HG02981 (cell line): ENCODE data around the gene SLC7A1.

Experiments used
- ATAC-seq: cut with Tn5 transposase; IDR thresholded peaks from one replicate; pipeline ENCODE4 v1.9.1; 2021; ENCODE audit warnings: mild to moderate bottlenecking, moderate library complexity; ENCODE audit not compliant: unreplicated experiment

The SLC7A1 gene

GRCh38 chr13:29494520-29494919 is 101.0 kb downstream of the SLC7A1 start:
- no peak for ATAC-seq

- no peak for ATAC-seq
Measured at GRCh38 chr13:29493796-29494195, 101.7 kb downstream of the SLC7A1 start.

- no peak for ATAC-seq
Measured at GRCh38 chr13:29491248-29491647, 104.2 kb downstream of the SLC7A1 start.

- ATAC-seq = no peak
Measured at GRCh38 chr13:29490561-29490885, 105.0 kb downstream of the SLC7A1 start.

GRCh38 chr13:29489650-29490560 is 105.6 kb downstream of the SLC7A1 start:
- no peak for ATAC-seq

GRCh38 chr13:29487466-29488454 is 107.7 kb downstream of the SLC7A1 start:
- ATAC-seq = no peak

- no peak for ATAC-seq
Measured at GRCh38 chr13:29486551-29486950, 108.9 kb downstream of the SLC7A1 start.

- ATAC-seq = no peak
Measured at GRCh38 chr13:29484796-29485195, 110.7 kb downstream of the SLC7A1 start.

GRCh38 chr13:29484236-29484635 is 111.3 kb downstream of the SLC7A1 start:
- no peak for ATAC-seq

- ATAC-seq = no peak
Measured at GRCh38 chr13:29483623-29484022, 111.9 kb downstream of the SLC7A1 start.

- no peak for ATAC-seq
Measured at GRCh38 chr13:29483211-29483610, 112.3 kb downstream of the SLC7A1 start.

GRCh38 chr13:29482504-29482903 is 113.0 kb downstream of the SLC7A1 start:
- no peak for ATAC-seq

- ATAC-seq = no peak
Measured at GRCh38 chr13:29481603-29482002, 113.9 kb downstream of the SLC7A1 start.

GRCh38 chr13:29480893-29481525 is 114.5 kb downstream of the SLC7A1 start:
- no peak for ATAC-seq

GRCh38 chr13:29479716-29480492 is 115.6 kb downstream of the SLC7A1 start:
- no peak for ATAC-seq

GRCh38 chr13:29476046-29476445 is 119.4 kb downstream of the SLC7A1 start:
- ATAC-seq = no peak

GRCh38 chr13:29474991-29475390 is 120.5 kb downstream of the SLC7A1 start:
- ATAC-seq = no peak

GRCh38 chr13:29473166-29473565 is 122.3 kb downstream of the SLC7A1 start:
- ATAC-seq = no peak

GRCh38 chr13:29472332-29472961 is 123.0 kb downstream of the SLC7A1 start:
- ATAC-seq = no peak

GRCh38 chr13:29471551-29471950 is 123.9 kb downstream of the SLC7A1 start:
- ATAC-seq = no peak
